GM12875 (cell line): Measurements from ENCODE around the gene GBX1.

ENCODE experiments used
- H3K4me3 ChIP-seq: one replicate; pipeline ENCODE4 v1.5.1; 2011; ENCODE audit warnings: low read depth, low read length, control low read depth
- CTCF ChIP-seq: IDR thresholded peaks from 2 replicates; pipeline ENCODE4 v1.5.1; 2011; ENCODE audit warnings: low read depth, mild to moderate bottlenecking, control low read depth, inconsistent platforms, low read length, moderate library complexity, borderline replicate concordance; ENCODE audit not compliant: insufficient read depth

The GBX1 gene

GRCh38 chr7:151209588-151209987, 42.1 kb upstream of the GBX1 start:
- TF ChIP-seq CTCF: no peak
- H3K4me3 ChIP-seq: no peak overlapping the region

GRCh38 chr7:151208253-151208862, 40.9 kb upstream of the GBX1 start:
- no peak for TF ChIP-seq CTCF
- H3K4me3 ChIP-seq: no peak overlapping the region

- H3K4me3 ChIP-seq: no peak overlapping the region
Measured at GRCh38 chr7:151207804-151208203, 40.3 kb upstream of the GBX1 start.

GRCh38 chr7:151207315-151207714, 39.8 kb upstream of the GBX1 start:
- no peak for TF ChIP-seq CTCF
- H3K4me3 ChIP-seq: no peak overlapping the region

More at GRCh38 chr7:151207804-151208203, 40.3 kb upstream of the GBX1 start:
- no peak for TF ChIP-seq CTCF

GRCh38 chr7:151206914-151207313, 39.4 kb upstream of the GBX1 start:
- H3K4me3 ChIP-seq: no peak overlapping the region
- no peak for TF ChIP-seq CTCF

- no peak for TF ChIP-seq CTCF
- H3K4me3 ChIP-seq: no peak overlapping the region
Measured at GRCh38 chr7:151205730-151206129, 38.2 kb upstream of the GBX1 start.

GRCh38 chr7:151204383-151205032, 37.0 kb upstream of the GBX1 start:
- no peak overlapping the region for H3K4me3 ChIP-seq
- no peak for TF ChIP-seq CTCF
